HFFc6 (cell line): Measurements from ENCODE around the gene RGCC. TPM values are rescaled to one million over a fixed set of nuclear protein-coding genes. Genes with fewer than 3 reads are reported as not detected.

Experiments used
- DNase-seq: peaks from one replicate; pipeline ENCODE4 v3.0.0-alpha.2; 2018
- H3K27ac Mint-ChIP-seq: 2 replicates; pipeline ENCODE4 v1.8.0; 2020; ENCODE audit warnings: mild to moderate bottlenecking, mixed read lengths
- H3K27me3 Mint-ChIP-seq: 2 replicates; pipeline ENCODE4 v1.8.0; 2021; ENCODE audit warnings: mild to moderate bottlenecking, moderate library complexity, mixed read lengths; ENCODE audit not compliant: insufficient read depth
- H3K36me3 Mint-ChIP-seq: 2 replicates; pipeline ENCODE4 v1.8.0; 2021; ENCODE audit warnings: low read depth, mixed read lengths
- H3K4me1 Mint-ChIP-seq: 2 replicates; pipeline ENCODE4 v1.8.0; 2020; ENCODE audit warnings: low read depth, mixed read lengths
- H3K4me3 Mint-ChIP-seq: 2 replicates; pipeline ENCODE4 v1.8.0; 2020; ENCODE audit warnings: mild to moderate bottlenecking, moderate library complexity, mixed read lengths
- H3K9me3 Mint-ChIP-seq: 2 replicates; pipeline ENCODE4 v1.8.0; 2020; ENCODE audit warnings: mild to moderate bottlenecking, mixed read lengths
- total RNA-seq, 6 experiments: library from RNA; stranded (reverse); fragmentation: NEBNext Ultra II Directional; extraction: Animal tissue kit (Norgen Biotek cat#: 25700); gene quantifications; 2 replicates in 1 of 6; 3 replicates in 5 of 6; pipeline ENCODE4 v1.2.3, GENCODE V29; 2021
- TF ChIP-seq, protein P1 (sequence below): fragments of 200-600 bp; sonication (generic); IDR thresholded peaks from 2 replicates; pipeline ENCODE4 v1.5.0; 2021; ENCODE audit warnings: antibody characterized with exemption, mild to moderate bottlenecking

RGCC gene
- total RNA-seq, 6 experiments from 2014 or later = 0.43 TPM; not detected in 5

DNA sequence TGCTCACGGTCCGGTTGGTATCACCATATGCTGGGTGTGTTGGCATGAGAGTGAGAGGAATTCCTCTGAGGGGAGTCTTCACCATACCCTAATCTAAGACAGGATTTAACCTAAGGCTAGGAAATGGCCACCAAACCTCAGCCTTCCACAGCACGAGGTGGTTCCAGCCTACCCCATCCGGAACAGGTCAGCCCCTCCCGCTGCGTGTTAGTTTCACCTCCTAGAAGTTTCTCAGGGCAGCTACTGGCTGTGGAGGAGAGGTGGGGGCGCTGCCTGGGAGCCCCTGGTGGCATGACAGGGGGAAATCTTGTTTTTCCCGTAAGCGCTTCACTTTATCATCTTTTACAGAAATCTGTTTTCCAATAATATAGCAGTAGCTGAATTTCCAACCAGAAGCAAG lies 55.1 kb downstream of the RGCC start:
- no peaks in the 10 kb centered on the region for H3K4me1 Mint-ChIP-seq
- TF ChIP-seq, protein P1, sequence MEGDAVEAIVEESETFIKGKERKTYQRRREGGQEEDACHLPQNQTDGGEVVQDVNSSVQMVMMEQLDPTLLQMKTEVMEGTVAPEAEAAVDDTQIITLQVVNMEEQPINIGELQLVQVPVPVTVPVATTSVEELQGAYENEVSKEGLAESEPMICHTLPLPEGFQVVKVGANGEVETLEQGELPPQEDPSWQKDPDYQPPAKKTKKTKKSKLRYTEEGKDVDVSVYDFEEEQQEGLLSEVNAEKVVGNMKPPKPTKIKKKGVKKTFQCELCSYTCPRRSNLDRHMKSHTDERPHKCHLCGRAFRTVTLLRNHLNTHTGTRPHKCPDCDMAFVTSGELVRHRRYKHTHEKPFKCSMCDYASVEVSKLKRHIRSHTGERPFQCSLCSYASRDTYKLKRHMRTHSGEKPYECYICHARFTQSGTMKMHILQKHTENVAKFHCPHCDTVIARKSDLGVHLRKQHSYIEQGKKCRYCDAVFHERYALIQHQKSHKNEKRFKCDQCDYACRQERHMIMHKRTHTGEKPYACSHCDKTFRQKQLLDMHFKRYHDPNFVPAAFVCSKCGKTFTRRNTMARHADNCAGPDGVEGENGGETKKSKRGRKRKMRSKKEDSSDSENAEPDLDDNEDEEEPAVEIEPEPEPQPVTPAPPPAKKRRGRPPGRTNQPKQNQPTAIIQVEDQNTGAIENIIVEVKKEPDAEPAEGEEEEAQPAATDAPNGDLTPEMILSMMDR = no peak
- H3K27me3 Mint-ChIP-seq = peaks cover 27% of the 10 kb centered on the region
- no peaks in the 10 kb centered on the region for H3K9me3 Mint-ChIP-seq
- H3K4me3 Mint-ChIP-seq = no peak overlapping the region
- no peaks in the 10 kb centered on the region for H3K36me3 Mint-ChIP-seq
- no peak for DNase-seq
- H3K27ac Mint-ChIP-seq = no peak overlapping the region

DNA sequence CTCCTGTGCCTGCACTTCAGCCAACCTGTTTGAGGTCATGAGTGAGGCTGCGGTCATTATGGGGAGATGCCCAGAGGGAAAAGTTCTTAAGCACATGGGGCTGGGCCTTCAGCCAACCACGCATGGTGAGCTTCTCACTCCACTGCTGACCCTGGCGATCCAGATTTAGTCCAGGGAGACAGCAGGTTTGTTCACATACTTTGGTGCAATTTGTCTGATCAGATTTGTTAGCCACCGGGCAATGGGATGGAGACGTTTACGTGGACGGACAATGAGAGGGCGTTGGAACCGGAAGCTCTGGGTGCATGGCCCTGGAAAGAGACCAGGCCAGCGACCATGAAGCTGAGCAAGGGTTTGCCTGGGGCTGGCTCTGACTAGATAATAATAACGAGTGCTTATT lies 56.2 kb downstream of the RGCC start:
- Mint-ChIP-seq H3K27me3 (peaks cover 26% of the 10 kb centered on the region), H3K9me3 (no peaks in the 10 kb centered on the region), H3K4me1 (no peaks in the 10 kb centered on the region), H3K4me3 (no peak overlapping the region), H3K27ac (no peak overlapping the region), H3K36me3 (no peaks in the 10 kb centered on the region)
- TF ChIP-seq, protein P1 = no peak
- DNase-seq = no peak

DNA sequence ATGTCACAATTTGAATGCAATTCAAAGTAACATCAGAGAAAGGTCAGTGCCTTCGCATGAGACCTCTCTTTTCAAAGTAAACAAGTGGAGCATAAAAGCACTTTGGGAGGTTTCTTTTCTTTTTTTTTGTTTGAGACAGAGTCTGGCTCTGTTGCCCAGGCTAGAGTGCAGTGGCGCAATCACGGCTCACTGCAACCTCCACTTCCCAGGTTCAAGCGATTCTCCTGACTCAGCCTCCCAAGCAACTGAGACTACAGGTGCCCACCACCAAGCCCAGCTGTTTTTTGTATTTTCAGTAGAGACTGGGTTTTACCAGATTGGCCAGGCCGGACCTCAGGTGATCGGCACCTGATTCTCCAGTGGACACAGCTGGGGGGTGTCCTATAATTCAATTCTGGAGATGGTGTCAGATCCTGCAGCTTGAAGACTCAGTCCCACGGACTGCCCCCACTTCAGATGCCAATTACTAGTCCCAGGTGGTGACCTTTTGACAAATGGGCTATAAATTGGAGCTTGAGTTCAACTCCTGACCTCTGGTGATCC lies 57.6 kb downstream of the RGCC start:
- no peak for DNase-seq
- no peaks in the 10 kb centered on the region for H3K36me3 Mint-ChIP-seq
- no peak overlapping the region for H3K4me3 Mint-ChIP-seq
- peaks cover 19% of the 10 kb centered on the region for H3K27me3 Mint-ChIP-seq
- H3K4me1 Mint-ChIP-seq = 0 out of 2 replicates have a peak, but pooled peaks cover under 1% of the 10 kb centered on the region
- TF ChIP-seq, protein P1 = no peak
- no peak overlapping the region for H3K27ac Mint-ChIP-seq
- H3K9me3 Mint-ChIP-seq = no peaks in the 10 kb centered on the region

DNA sequence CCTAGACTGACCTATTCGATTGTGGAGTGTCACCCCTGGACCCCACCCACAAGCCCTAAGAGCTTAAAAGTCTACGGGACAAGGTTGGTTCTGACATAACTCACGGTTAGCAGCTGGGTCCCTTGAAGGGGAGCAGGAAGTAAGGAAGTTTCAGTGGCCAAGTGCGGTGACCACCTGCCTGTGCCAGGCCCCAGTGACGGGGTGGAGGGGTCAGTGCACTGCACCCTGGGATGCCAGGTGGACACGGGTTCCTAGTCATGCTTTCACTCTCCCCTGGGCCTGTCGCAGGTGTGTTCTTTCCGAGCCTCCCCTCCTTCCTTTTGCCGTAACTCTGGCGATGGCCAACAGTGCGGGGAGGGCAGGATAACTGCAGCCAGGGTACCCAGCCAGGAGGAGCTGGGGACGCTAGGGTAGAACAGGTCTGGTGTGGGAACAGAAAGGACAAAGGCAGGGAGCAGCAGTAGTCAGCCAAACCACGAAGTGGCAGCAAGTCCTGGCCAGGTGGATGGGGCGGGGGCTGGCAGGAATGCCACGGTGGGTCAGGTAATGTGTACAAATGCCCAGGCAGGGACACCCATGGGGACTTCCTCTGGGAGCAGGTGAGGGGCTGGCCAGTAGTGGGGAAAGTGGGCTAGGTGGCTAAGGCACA lies 58.3 kb downstream of the RGCC start:
- Mint-ChIP-seq H3K9me3 (no peaks in the 10 kb centered on the region), H3K27me3 (peaks cover 22% of the 10 kb centered on the region), H3K4me1 (peaks cover 8% of the 10 kb centered on the region), H3K27ac (no peak overlapping the region), H3K4me3 (no peak overlapping the region), H3K36me3 (no peaks in the 10 kb centered on the region)
- TF ChIP-seq, protein P1 = no peak
- DNase-seq = no peak

DNA sequence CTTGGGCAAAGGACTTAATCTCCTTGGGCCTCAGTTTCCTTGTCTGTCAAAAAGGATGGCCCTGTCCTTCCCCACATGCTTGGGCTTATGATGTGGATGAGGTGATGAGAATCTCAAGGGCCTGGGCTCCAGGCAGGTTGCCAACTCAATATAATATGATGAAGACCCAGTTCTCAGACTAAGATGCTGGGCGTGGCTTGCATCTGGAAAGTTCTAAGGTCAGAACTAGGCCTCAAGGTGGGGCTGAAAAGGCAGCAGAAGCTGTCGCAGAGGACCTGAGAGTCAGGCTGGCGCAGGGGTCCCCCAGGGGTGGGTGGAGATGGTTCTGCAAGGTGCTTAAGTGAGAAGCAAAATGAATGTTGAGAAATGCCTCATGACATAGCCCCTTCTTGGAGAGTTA lies 58.8 kb downstream of the RGCC start:
- Mint-ChIP-seq H3K27ac (no peak overlapping the region), H3K27me3 (peaks cover 27% of the 10 kb centered on the region), H3K9me3 (no peaks in the 10 kb centered on the region), H3K4me3 (no peak overlapping the region), H3K36me3 (no peaks in the 10 kb centered on the region), H3K4me1 (peaks cover 12% of the 10 kb centered on the region)
- DNase-seq = no peak
- TF ChIP-seq, protein P1 = no peak
